ENCODE measurements around the gene DTYMK.
A peak's percentile ranks its signal among the peaks of the same experiment; 100 is the strongest.

The DTYMK gene

DNA sequence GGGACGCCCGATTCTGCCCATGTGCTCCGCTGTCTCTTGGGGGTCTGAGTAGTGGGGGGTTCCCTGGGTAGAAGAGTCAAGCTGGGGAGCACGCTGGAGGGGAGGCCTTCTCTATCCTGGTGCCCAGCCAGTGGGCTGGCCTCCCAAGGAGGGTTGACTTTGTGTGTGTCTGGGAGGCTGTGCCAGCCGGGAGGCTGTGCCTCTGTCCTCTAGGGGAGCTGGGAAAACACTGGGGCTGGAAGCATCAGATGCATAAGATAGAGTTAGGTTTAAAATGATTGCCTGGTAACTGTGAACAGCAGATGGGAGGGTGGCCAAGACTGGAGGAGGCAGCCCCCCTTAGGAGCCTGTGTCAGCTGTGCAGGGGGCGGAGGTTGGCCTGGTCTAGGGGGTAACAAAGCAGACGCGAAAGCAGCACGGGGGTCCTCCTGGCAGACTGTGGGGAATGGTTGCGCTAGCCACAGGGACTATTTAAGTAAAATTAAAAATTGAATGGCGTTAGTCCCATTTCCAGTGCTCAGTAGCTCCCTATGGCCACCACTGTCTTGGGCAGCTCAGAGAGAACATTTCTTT is 16.5 kb upstream of the DTYMK start:
- DNase-seq = no peak

DNA sequence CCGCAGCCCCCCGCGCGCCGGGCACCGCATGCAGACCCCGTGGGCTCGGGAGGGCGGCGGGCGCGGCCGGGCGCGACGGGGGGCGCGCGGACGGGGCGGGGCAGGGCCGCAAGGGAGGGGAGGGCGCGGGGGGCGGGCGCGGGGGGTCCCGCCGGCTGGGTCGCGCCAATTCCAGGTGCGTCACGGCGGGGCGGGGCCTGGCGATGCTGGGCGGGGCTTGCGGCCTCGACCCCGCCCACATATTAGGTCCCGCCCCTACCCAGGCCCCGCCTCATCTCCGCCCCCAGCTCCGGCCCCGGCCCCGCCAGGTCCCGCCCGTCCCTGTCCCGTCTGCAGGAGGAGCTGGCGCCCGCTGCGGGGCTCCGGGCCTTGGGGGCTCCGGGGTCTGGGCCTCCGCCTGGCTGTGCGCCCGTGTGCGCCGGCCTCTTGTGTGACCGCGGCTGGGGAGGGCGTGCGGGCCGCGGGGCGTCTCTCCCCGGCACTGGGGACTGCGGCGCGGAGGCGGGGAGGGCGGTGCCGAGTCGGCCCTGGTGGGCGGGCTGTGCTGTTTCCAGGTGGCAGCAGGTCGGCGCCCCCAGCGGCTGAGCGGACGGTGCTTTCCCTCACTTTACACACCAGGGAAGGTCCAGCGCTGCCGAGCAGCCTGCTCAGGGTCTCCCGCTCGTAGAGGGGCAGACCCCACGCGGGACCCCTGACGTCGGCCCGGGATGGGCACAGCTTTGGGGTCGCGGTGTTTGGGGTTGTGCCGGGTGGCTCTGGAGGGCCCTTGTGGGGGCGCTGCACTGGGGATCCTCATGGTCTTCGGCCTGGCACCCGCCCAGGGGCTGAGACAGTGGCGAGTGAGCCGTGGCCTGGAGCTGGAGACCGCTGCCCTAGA is 15.8 kb upstream of the DTYMK start:
- DNase-seq = peak; percentile 88

DNA sequence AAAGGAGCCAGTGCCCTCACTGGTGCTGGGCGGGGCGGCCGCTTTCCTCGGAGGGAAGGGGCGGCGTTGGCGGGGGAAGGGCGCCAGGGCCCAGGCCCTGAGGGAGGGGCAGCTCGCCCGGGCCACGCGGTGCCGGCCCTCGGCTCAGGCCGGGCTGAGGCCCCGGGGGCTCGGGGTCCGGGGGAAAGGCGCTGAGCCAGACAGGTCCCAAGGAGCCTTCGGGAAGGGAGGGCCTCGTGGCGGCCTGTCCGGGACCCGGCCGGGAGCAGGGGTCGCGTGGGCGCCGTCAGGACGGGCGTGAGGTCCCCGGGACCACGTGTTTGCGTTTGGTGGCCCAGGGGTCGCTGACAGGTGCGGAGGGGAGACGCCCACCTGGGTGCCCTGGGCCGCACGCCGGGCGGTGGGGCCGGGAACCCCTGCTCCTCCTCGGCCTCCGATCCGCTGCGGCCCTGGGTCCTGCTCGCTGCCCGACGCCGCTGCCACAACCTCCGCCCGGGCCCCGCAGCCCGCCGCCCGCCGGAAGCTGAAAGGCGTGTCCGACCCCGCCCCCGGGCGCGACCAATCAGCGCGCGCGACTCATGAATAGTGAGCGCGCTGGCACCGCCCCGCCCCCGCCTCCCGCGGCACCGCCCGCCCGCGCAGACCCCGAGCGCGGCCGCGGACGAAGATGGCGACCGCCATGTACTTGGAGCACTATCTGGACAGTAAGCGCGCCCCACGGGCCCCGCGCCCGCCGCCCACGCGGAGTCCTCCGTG is 15.0 kb upstream of the DTYMK start, which contains the start of gene ING5:
Gene ING5, plus strand, starts transcription at position 641 of the 756 bp plus-strand sequence. Its CDS starts 27 bp downstream, at position 668.
- peak; percentile 93 for DNase-seq

DNA sequence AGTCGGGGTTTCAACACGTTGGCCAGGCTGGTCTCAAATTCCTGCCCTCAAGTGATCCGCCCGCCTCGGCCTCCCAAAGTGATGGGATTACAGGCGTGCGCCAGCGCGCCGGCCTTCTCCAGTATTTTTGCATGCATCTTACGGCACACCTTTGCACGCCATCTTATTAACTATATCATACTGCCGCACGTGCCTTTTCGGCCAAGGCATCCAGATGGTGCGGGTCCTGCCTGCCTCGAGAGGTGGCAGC is 14.5 kb upstream of the DTYMK start:
- DNase-seq = no peak

DNA sequence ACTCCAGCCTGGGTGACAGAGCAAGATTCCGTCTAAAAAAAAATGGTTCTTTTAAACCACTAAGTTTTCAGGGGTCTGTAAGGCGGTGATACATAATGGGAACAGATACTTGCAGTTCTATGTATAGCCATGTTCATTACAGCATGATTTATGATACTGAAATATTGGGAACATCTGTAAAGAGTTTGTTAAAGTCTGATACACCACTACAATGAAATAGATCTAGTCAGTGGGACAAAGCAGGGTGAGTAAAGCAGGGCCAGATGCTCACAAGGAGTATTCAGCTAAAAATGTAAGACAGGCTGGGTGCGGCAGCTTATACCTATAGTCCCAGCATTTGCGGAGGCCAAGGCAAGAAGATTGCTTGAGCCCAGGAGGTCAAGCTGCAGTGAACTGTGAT is 9.0 kb upstream of the DTYMK start:
- no peak for DNase-seq

DNA sequence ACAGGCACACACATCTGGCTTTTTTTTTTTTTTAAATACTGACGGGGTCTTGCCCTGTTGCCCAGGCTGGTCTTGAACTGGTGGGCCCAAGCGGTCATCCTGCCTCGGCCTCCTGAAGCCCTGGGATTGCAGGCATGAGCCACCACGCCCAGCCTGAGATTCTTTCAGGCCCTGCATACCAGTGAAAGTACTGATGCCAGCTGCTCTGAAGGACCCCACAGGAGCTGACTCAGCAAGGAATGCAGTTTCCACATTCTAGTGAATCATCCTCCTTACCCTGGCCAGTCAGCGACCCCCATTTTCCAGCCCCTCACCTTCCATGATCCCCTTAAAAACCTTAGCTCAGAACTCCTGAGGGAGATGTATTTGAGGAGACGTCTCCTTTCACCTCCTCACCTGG is 5.8 kb upstream of the DTYMK start:
- no peak for DNase-seq

DNA sequence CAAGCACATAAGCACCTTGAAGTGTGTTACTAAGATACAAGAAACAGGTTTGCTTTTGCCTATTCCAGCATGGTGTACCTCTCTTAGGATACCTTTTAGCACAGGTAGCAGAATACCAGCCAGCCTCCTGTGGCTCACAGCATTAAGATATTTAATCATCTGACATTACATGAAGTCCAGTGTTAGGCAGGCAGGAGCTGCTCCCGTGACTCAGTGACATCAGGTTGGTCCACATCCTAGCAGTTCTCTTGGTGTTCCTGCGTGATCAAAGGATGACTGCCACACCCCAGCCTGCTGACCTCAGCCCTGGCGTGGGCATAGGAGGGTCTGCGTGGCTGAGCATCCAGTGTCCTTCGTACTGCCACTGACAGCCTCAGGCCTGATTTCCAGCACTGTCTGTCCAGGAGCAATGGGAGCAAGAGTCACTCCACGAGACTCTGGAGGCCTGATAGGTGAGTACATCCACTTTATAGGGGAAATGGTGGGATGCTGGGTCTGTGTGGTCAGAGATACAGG is 3.6 kb upstream of the DTYMK start:
- no peak for DNase-seq

DNA sequence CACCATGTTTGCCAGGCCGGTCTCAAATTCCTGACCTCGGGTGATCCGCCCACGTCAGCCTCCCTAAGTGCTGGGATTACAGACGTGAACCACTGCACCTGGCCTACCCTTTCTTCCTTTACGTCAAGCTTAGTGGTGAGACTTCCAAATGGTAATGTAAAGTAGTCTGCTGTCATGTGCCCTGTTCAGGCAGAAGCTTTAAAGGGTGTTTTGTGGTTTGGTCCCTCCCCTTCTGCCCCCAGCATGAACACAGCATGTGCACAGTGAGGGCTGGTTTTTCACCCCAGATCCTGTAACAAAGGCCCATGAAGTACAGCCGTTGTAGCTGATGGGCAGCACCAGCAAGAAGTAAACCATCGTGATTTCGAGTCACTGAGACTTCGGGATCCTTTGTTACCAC is 2.7 kb upstream of the DTYMK start:
- no peak for DNase-seq

DNA sequence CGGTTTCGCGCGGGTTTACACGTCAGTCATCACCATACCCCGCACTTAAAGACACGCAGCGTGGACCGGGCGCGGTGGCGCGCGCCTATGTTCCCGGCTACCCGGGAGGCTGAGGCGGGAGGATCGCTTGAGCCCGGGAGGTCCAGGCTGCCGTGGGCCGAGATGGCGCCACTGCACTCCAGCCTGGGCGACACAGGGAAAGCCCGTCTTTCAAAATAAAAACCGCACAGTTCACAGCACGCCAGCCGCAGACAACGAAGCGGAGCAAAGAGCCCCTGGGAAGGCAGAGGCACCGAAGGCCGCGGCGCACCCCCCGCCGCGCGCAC is 328 bp downstream of the DTYMK start:
- no peak for DNase-seq

DNA sequence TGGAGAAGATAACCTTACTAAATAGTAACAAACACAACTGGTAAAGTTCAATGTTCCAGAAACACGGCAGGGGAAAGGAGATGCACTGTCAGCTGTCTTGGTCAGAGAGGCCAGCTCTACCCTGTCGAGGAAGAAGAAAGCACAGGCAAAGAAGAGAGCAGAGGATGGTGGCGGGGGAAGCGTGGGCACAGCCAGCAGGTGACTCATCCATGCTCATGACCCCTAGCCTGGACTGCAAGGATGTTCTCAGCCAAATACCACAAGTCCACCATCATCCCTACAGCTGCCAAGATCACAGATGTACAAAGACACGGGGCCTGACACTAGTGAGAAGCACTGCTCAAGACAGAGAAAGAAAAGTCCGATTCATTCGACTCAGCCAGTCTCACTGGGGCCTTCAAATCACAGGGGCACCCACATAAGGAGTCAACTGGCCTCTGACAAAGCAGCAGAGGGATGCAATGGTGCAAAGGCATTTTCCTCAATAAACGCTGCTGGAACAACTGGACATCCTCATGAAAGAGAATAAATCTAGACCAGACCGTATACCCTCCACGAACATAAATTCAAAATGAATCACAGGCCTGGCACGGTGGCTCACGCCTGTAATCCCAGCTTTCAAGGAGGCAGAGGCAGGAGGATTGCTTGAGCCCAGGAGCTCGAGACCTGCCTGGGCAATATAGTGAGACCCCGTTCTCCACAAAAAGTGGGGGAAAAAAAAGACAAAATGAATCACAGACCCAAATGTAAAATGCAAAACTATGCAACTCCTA is 5.6 kb downstream of the DTYMK start:
- no peak for DNase-seq

DNA sequence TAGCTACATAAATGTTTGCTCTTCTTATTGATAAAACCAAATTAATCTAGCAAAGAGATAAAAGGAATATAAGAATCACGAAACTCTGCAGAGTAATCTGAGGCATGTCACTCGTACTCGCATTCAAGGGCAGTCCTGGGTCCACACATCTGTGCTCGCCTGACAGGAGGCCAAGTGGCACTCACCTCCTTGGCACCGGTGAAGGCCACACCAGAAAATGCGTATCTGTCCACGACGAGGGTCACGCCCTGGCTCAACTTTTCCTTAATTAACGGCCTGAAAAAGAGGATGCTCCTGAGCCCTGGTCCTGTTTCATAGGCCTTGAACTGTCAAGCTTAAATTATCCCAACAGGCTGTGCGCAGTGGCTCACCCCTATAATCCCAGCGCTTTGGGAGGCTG is 6.6 kb downstream of the DTYMK start:
- DNase-seq = no peak

DNA sequence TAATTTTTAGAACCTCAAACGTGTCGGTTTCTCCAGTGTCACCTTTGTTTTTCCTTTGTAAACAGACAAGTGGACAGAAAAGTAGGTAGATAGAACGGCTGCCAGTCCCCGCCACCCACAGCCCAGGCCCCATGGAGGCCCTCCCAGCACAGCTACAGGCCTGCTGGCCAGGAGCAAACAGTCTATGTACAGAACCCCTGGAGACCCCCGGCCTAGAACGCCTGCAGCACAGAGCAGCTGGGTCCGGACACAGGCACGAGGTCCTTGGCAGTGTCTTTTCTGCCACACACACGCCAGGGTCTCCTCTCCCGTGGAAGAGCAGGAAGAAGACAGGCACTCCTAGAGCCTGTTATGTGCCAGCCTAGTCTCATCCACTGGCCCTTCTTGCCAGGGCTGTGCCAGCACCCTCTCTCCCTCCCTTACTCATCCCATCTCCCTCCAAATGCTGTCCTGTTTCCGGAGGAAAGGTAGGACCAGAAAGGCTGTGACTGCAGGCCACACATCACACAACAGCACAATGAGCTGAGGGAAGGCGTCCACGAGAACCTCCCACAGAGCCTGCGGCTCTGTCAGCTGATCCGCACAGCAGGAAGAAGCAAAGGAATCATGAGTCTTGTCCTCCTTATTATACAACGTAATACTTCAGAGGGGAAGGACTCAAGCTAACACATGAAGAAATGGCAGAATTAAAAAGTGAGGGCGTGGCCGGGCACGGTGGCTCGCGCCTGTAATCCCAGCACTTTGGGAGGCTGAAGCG is 7.7 kb downstream of the DTYMK start:
- no peak for DNase-seq

DNA sequence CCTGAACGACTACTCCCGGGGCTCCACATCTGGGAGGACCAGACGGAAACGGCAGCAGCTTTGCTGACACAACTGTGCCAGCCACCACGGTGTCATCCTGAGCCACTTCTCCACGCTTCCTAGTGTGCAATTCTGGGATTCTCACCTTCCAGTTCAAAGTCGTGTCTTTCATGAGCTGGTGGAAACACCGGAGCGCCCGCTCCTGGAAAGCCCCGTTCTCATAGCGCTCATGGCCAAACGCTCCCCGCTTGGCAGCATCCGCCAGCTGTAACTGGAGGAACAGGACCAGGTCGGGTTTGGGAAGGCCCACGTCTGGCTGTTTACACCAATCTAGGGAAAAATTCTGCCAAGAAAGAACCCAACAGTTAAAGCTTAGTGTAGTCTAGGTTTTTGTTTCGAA is 8.3 kb downstream of the DTYMK start:
- no peak for DNase-seq

DNA sequence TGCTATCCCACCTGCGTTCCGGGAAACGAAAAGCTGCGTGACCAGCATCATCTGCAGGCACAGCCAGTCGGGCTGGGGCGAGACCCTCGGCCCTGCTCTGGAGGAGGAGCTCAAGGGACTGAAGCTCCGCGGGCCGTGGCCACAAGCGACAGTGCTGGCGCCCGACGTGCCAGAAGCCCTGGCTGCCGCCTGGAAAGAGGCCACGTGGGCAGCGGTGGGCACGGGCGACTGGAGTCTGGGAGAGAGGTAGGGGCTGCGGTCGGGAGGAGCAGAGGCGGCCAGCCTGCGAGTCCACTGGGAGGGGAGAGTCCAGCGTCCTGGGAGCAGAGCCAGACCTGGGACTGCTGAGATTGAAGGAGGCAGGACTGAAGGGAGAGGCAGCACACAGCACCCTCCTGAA is 9.2 kb downstream of the DTYMK start:
- DNase-seq = no peak

DNA sequence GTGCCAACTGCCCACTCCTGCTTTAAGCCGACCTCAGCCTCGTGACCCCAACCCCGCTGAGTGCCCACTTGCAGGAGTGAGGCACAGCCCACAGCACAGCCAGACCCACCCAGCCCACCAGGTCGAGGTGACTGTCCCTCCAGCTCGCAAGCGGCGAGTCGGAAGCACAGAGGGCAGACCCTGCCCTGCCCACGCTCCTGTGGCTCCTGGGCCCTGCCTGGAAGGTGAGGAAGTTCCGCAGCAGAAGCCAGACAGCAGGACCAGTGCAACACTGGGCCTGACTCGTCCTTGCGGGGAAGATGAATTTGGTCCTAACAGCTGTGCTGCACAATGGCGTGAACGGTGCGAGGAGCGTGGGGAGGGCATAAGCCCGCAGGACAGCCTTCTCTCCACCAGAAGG is 9.9 kb downstream of the DTYMK start:
- DNase-seq = no peak

DNA sequence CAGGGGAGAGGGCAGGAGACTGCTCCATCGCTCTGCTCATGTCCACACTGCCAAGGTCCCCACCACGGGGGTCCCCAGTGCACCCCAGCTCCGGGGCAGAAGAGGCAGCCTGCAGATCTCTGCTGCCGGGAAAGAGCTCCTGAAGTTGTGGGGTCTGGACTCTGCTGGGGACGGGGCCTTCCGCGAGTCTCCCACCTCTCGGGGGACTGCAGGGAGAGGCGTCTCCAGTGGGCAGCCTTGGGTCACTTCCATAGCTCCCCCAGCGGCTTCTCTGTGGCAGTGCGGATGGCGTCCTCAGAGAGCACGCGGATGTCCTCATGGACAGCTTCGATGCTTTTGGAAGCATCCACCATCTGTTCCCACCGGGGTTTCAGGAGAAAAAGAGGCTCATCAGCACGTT is 10.7 kb downstream of the DTYMK start:
- DNase-seq = no peak

DNA sequence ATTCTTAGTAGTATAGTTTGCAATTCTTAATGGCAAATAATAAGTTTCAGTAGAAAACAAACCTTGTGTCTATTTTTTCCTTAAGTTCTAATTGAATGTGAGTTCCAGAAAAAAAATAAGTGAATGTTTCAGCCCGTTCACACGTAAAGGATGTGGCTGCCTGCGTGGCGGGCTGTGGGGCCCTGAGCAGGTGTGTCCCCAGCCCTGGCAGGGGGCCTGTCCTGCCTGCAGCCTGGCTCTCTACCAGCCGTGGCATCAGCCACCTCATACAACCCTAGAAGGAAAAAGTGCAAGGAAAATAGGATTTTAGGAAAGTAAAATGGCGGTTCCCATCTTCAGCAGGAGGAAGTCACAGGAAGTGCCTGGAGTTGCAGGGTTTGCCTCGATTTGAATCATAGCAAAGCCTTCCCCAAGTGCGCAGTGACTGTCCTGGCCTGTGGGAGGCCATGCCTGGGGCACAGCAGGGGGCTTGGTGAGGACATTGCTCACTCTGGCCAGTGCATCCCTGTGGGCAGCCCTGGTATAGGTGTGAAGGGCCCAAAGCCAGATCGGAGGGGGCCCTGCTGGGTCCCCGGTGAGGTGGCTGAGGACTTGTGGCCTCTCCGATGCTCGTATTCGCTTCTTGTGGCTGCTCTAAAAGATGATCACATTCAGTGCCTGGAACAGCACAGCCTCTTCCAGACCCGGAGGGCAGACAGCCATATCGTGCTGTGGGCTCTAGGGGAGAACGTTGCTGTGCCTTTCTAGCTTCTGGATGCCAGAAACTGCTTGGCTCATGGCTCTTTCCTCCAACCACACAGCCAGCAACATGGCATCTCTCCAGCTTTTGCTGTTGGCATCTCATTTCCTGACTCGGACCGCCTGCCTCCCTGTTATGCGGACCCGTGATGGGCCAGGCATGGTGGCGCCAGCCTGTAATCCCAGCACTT is 12.6 kb downstream of the DTYMK start:
- DNase-seq = no peak

DNA sequence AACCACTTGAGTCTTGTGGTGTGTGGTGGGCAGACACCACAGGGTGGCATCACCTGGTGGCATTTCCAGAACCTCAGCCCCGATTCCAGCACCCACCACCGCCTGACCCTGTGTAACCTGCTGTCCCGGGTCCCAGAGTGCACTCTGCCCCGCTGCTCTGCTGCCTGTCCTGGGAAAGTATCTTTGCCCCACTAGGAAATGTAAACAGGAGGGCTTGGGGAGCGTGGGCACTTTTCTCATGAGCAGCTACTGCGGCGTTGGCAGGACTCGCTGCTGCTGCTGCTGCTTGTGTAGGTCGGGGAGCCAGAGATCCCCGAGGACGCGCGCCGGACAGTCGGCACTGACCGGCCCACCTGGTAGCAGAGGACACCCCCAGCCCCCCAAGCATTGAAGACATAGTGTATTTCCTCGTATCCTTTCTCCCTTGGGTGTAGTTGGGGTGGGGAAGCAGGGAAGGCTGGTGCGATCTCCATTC is 13.4 kb downstream of the DTYMK start:
- DNase-seq = no peak

DNA sequence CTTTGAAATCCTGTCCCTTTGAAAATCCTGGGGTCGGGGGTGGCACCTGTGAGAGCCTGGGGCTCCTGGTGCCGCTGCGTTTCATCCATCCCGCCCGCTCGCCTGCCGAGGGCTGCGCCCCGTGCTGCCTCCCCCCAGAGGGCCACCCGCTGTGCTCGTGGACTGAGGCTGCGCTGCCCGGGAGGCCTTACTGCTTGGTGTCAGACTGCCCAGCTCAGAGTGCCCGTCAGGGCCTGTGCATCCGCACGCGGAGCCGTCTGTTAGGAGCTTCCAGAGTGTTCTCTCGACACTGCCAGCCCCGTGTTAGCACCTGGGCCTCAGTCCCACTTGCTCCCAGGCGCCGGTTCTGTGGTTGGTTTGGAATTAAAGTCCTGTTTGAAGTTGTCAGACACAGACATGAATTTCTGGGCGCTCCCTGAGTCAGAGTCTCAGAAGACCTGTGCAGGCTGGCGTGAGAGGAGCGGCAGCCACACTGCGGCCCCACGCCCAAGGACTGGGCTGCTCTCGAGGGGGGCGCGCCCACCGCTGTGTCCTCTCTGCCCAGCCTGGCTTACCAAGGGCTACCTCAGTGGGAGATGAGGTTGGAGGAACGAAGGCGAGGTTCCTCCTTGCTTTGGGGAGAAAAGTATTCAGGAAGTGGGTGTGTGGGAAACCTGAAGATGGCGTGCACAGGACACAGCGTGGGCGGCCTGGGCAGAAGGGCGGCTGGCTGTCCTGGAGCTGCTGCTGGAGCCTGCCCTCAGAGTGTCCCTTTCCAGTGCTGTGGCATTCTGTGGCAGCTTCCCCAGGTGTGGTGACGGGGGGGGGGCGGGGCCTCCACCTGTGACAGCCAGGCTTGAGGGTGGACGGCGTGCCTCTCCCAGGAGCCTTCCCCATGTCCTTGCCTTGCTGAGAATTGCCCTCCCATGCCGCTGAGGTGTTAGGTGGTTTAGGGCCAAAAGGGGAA is 14.1 kb downstream of the DTYMK start:
- DNase-seq = no peak
